ENCODE results near the gene PTPRO.

The PTPRO gene

GRCh38 chr12:15429262-15429661 is 107.0 kb downstream of the PTPRO start:
- no peak for DNase-seq (ENCODE audit: extremely low read depth, low read depth)

GRCh38 chr12:15435597-15435996 is 113.3 kb downstream of the PTPRO start:
- H3K4me3 ChIP-seq (replicated peaks; ENCODE audit: low read depth, low read length), result no peak overlapping the region
- DNase-seq (ENCODE audit: extremely low read depth, low read depth), result no peak

More at GRCh38 chr12:15429262-15429661, 107.0 kb downstream of the PTPRO start:
- TF ChIP-seq CTCF (IDR thresholded peaks at IDR 0.05; ENCODE audit: low read depth, low read length, missing control alignments), result no peak
- no peak overlapping the region for H3K4me3 ChIP-seq (replicated peaks; ENCODE audit: low read depth, low read length)

GRCh38 chr12:15439459-15439858 is 117.2 kb downstream of the PTPRO start:
- TF ChIP-seq CTCF (IDR thresholded peaks at IDR 0.05; ENCODE audit: low read depth, low read length, missing control alignments), result no peak
- H3K4me3 ChIP-seq (replicated peaks; ENCODE audit: low read depth, low read length), result no peak overlapping the region
- DNase-seq (ENCODE audit: extremely low read depth, low read depth), result no peak

More at GRCh38 chr12:15435597-15435996, 113.3 kb downstream of the PTPRO start:
- no peak for TF ChIP-seq CTCF (IDR thresholded peaks at IDR 0.05; ENCODE audit: low read depth, low read length, missing control alignments)

GRCh38 chr12:15443050-15443449 is 120.7 kb downstream of the PTPRO start:
- no peak for TF ChIP-seq CTCF (IDR thresholded peaks at IDR 0.05; ENCODE audit: low read depth, low read length, missing control alignments)

GRCh38 chr12:15443611-15444010 is 121.3 kb downstream of the PTPRO start:
- DNase-seq (ENCODE audit: extremely low read depth, low read depth), result no peak
- no peak for TF ChIP-seq CTCF (IDR thresholded peaks at IDR 0.05; ENCODE audit: low read depth, low read length, missing control alignments)
- no peak overlapping the region for H3K4me3 ChIP-seq (replicated peaks; ENCODE audit: low read depth, low read length)

More at GRCh38 chr12:15443050-15443449, 120.7 kb downstream of the PTPRO start:
- no peak for DNase-seq (ENCODE audit: extremely low read depth, low read depth)
- no peak overlapping the region for H3K4me3 ChIP-seq (replicated peaks; ENCODE audit: low read depth, low read length)

GRCh38 chr12:15444523-15444922 is 122.2 kb downstream of the PTPRO start:
- TF ChIP-seq CTCF (IDR thresholded peaks at IDR 0.05; ENCODE audit: low read depth, low read length, missing control alignments), result no peak
- no peak overlapping the region for H3K4me3 ChIP-seq (replicated peaks; ENCODE audit: low read depth, low read length)
- DNase-seq (ENCODE audit: extremely low read depth, low read depth), result no peak

- no peak for DNase-seq (ENCODE audit: extremely low read depth, low read depth)
- TF ChIP-seq CTCF (IDR thresholded peaks at IDR 0.05; ENCODE audit: low read depth, low read length, missing control alignments), result no peak
- H3K4me3 ChIP-seq (replicated peaks; ENCODE audit: low read depth, low read length), result no peak overlapping the region
These were observed 124.5 kb downstream of the PTPRO start for GRCh38 chr12:15446807-15447206.
